ENCODE results near the gene FAM83G.
"Not testable (repeated sequence)": the region's sequence is repeated elsewhere in the genome, so short reads cannot be mapped to it uniquely, and the experiment has no call there.

Gene FAM83G

GRCh38 chr17:19004421-19005136, at the start of gene FAM83G:
Gene FAM83G, minus strand, starts transcription at chr17:19004764. Its CDS starts 723 bp downstream, at chr17:19004041.
- DNase-seq, result peak; percentile 90

- DNase-seq, result not testable (repeated sequence)
Measured at GRCh38 chr17:19048826-19049225, 44.3 kb upstream of the FAM83G start.

GRCh38 chr17:19047510-19047909, 42.9 kb upstream of the FAM83G start:
- not testable (repeated sequence) for DNase-seq

- DNase-seq, result not testable (repeated sequence)
Measured at GRCh38 chr17:19046782-19047375, 42.3 kb upstream of the FAM83G start, which contains the start of gene GRAP. Gene GRAP, minus strand, starts transcription at chr17:19046957. Its CDS starts 31 bp downstream, at chr17:19046926.

- DNase-seq, result not testable (repeated sequence)
Measured at GRCh38 chr17:19044643-19045042, 40.1 kb upstream of the FAM83G start.

GRCh38 chr17:19043032-19043431, 38.5 kb upstream of the FAM83G start:
- DNase-seq, result not testable (repeated sequence)

- not testable (repeated sequence) for DNase-seq
Measured at GRCh38 chr17:19042369-19042768, 37.8 kb upstream of the FAM83G start.

- DNase-seq, result not testable (repeated sequence)
Measured at GRCh38 chr17:19041871-19042270, 37.3 kb upstream of the FAM83G start.

- DNase-seq, result not testable (repeated sequence)
Measured at GRCh38 chr17:19040350-19040749, 35.8 kb upstream of the FAM83G start.

GRCh38 chr17:19038730-19039129, 34.2 kb upstream of the FAM83G start:
- not testable (repeated sequence) for DNase-seq

- DNase-seq, result not testable (repeated sequence)
Measured at GRCh38 chr17:19038007-19038406, 33.4 kb upstream of the FAM83G start.

- DNase-seq, result not testable (repeated sequence)
Measured at GRCh38 chr17:19037547-19037946, 33.0 kb upstream of the FAM83G start.

- not testable (repeated sequence) for DNase-seq
Measured at GRCh38 chr17:19036186-19036585, 31.6 kb upstream of the FAM83G start.

- DNase-seq, result not testable (repeated sequence)
Measured at GRCh38 chr17:19032377-19032988, 27.9 kb upstream of the FAM83G start.

GRCh38 chr17:19031729-19032128, 27.2 kb upstream of the FAM83G start:
- DNase-seq, result peak; percentile 56

- DNase-seq, result not testable (repeated sequence)
Measured at GRCh38 chr17:19030771-19031449, 26.3 kb upstream of the FAM83G start.

GRCh38 chr17:19029740-19030139, 25.2 kb upstream of the FAM83G start:
- DNase-seq, result not testable (repeated sequence)

- DNase-seq, result not testable (repeated sequence)
Measured at GRCh38 chr17:19028671-19029070, 24.1 kb upstream of the FAM83G start.

- DNase-seq, result no peak
Measured at GRCh38 chr17:19024101-19025078, 19.8 kb upstream of the FAM83G start.

- no peak for DNase-seq
Measured at GRCh38 chr17:19023209-19023999, 18.8 kb upstream of the FAM83G start.

GRCh38 chr17:19022747-19023146, 18.2 kb upstream of the FAM83G start:
- DNase-seq, result no peak

Data from stimulated activated CD4-positive, alpha-beta T cell treated with anti-CD3 and anti-CD28 coated beads, Interleukin-12 subunit alpha, Interleukin-12 subunit beta, amount 100 ng/mL, for 4 hours (primary cell).